Memory B cell (primary cell): Measurements from ENCODE around the gene ZFPM1.

ENCODE experiments used
- ATAC-seq: fragments of 150-1000 bp; cut with Tn5 transposase; 2 replicates; pipeline ENCODE4 v1.10.0; 2021; ENCODE audit warnings: low read depth, mild to moderate bottlenecking, moderate library complexity
- DNase-seq, 2 donors: peaks; one replicate each; pipeline ENCODE4 v3.0.0; 2022; ENCODE audit warnings: low spot score in 2 of 2
- H3K27ac Mint-ChIP-seq: one replicate; pipeline ENCODE4 v1.8.0; 2022; ENCODE audit warnings: mild to moderate bottlenecking, moderate library complexity, mixed read lengths
- H3K27me3 Mint-ChIP-seq: one replicate; pipeline ENCODE4 v1.8.0; 2022; ENCODE audit warnings: mixed read lengths
- H3K36me3 Mint-ChIP-seq: one replicate; pipeline ENCODE4 v1.8.0; 2022; ENCODE audit warnings: mild to moderate bottlenecking, mixed read lengths
- H3K4me1 Mint-ChIP-seq: one replicate; pipeline ENCODE4 v1.8.0; 2022; ENCODE audit warnings: mixed read lengths
- H3K4me3 Mint-ChIP-seq: one replicate; pipeline ENCODE4 v1.8.0; 2022; ENCODE audit warnings: mild to moderate bottlenecking, moderate library complexity, mixed read lengths
- H3K9me3 Mint-ChIP-seq: one replicate; pipeline ENCODE4 v1.8.0; 2022; ENCODE audit warnings: mixed read lengths

Gene ZFPM1

DNA sequence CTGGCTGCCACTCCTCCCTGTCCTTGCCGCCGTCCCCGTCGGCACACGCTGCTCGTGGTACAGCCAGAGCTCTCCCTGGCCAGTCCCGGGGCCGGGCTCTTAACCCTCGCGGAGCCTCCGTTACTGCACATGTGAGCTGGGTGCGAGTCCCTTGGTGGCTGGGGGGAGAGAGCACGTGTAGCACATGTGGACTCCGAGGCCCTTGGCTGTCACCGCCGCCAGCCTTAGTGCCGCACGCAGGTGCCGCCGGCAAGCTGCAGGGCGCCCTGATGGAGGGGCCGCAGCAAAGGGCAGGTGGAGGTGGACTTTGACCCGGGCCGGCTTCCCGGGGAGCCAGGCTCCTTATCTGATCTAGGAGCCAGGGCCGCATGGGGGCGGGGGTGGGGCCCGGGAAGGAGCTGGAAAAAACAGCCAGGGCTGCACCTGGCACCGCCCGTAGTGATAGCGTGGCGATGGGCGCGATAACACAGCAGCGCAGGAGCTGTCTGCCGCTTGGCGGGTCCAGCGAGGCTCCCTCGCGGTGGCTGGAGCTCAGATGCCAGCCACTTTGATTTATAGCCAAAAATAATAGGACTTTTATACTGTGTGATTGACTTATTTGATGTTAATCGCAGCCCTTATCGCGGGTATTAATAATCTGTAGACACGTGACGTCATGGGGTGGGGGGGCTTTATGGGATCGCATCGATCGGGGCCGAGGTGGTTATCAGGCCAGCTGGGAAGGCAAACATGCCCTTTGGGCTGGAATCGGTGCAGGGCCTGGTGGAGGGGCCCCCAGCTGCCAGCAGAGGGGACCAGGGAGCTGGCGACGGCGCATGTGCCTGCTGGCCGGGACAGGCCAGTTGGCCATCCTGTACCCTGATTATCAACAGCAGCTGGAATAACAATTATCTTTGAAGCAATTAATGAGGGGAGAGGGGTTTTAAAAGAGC is 35.1 kb downstream of the ZFPM1 start:
- peaks cover 7% of the 10 kb centered on the region for H3K4me1 Mint-ChIP-seq

DNA sequence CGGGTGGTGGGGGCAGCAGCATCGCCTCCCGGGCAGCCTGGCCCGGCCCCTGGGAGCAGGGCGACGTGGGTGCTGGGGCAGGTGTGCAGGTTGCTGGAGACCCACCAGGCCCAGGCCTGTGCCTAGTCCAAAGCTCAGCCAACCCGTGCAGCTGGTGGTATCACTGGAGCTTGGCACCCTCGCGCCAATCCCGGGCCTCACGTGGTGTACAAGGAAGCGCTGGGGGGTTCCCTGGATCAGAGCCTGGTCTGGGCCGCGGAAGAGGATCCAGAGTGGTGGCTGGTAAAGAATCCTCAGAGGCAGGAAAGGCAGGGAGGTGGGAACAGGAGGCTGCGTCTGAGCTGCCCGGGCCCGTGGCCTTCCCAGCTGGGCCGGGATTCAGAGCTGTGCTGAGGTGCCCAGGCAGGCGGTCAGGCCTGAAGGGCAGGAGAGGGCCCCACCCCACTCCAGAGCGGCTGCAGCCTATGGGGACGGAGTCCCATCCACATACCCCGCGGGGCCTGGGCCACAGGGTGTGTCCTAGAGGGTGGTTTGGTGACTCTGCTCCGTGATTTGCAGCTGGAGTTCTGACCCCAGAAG is 36.2 kb downstream of the ZFPM1 start:
- no peak overlapping the region for H3K27ac Mint-ChIP-seq
- peaks cover 3% of the 10 kb centered on the region for H3K36me3 Mint-ChIP-seq
- DNase-seq, result no peak
- no peak overlapping the region for H3K4me3 Mint-ChIP-seq
- H3K4me1 Mint-ChIP-seq, result peaks cover 3% of the 10 kb centered on the region
- no peak for ATAC-seq
- H3K9me3 Mint-ChIP-seq, result no peaks in the 10 kb centered on the region
- H3K27me3 Mint-ChIP-seq, result no peaks in the 10 kb centered on the region

More for the DNA sequence above, 35.1 kb downstream of the ZFPM1 start:
- Mint-ChIP-seq H3K9me3 (no peaks in the 10 kb centered on the region), H3K36me3 (peaks cover 3% of the 10 kb centered on the region), H3K27ac (no peak overlapping the region), H3K27me3 (no peaks in the 10 kb centered on the region), H3K4me3 (no peak overlapping the region)
- no peak for DNase-seq
- ATAC-seq, result no peak

DNA sequence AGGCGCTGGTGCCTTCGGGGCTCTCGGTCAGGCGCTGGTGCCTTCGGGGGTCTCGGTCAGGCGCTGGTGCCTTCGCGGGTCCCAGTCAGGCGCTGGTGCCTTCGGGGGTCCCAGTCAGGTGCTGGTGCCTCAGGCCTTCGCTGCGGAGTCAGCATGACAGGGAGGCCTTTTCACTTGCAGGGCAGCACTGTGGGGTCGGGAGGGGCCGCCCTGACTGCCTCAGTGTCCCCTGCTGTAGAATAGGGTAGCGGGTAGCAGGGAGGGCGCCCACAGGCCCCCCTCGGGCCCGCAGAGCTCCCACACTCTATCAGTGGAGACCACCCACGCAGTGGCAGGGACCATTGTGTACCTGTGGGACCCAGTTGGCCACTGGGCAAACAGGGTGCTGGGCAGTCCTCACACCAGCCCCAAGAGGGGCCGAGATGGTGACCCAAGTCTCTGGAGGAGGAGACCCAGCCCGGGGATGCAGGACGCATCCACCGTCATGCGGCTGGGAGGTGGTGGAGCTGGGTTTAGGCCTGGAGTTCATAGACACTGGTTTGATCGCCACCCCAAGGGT is 38.0 kb downstream of the ZFPM1 start:
- Mint-ChIP-seq H3K36me3 (peaks cover 3% of the 10 kb centered on the region), H3K9me3 (no peaks in the 10 kb centered on the region), H3K4me3 (no peak overlapping the region), H3K27me3 (no peaks in the 10 kb centered on the region), H3K27ac (no peak overlapping the region), H3K4me1 (peaks cover 3% of the 10 kb centered on the region)
- ATAC-seq, result no peak
- no peak for DNase-seq

DNA sequence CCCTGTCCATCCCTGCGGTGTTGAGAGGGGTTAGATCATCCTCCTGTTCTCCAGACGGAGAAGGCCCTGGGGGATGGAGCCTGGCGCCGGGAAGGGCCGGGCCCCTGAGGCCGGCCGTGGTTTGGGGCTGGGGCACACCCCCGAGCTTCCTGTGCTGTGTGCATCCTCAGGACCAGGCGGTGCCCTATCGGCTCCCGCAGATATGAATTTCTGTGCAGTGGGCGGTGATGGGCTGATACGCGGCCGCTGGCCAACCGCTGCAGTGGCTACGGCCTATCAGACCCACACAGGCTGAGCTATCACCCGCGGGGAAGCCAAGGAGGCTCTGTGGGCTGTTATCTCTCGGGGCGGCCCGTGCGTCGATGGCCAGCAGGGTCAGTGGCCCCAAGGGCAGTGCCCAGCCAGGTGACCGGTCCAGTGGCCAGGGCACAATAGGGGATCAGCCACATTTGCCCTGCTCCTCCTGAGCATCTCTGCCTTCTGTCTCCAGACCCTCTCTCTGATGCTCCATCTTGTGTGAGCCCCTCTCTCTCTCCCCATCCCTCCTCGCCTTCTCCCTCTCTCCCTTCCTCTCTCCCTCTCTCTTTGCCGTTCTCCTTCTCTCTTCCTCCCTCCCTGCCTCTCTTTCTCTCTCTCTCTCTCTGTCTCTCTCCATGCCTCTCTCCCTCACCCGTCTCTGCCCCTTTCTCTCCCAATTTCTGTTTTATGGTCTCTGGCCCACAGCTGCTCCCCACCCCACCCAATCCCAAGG is 38.7 kb downstream of the ZFPM1 start:
- Mint-ChIP-seq H3K27me3 (no peaks in the 10 kb centered on the region), H3K4me1 (peaks cover 3% of the 10 kb centered on the region), H3K4me3 (no peak overlapping the region), H3K9me3 (no peaks in the 10 kb centered on the region), H3K36me3 (peaks cover 3% of the 10 kb centered on the region), H3K27ac (no peak overlapping the region)
- no peak for DNase-seq
- ATAC-seq, result no peak

DNA sequence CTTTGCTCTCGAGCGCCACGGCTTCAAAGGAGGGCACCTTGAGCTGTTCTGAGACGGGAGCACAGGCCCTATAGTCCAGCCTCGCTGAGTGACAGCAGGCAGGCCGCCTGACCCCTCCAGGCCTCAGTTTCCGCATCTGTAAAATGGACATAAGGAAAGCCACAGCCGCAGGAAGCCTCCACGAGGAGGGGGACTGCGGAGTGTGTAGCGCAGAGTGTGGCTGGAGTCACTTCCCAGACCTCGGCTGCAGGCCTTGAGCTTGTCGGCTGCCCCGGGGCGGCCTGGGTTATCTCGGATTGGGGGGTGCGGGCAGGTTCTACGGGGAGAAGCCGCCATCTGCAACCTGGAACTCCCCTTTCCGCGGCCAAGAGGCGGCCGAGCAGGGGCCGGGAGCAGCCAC is 40.8 kb downstream of the ZFPM1 start:
- Mint-ChIP-seq H3K27me3 (no peaks in the 10 kb centered on the region), H3K9me3 (no peaks in the 10 kb centered on the region), H3K4me1 (peaks cover 3% of the 10 kb centered on the region), H3K27ac (no peak overlapping the region), H3K4me3 (no peak overlapping the region), H3K36me3 (peaks cover 3% of the 10 kb centered on the region)
- ATAC-seq (no peak), DNase-seq (no peak)

DNA sequence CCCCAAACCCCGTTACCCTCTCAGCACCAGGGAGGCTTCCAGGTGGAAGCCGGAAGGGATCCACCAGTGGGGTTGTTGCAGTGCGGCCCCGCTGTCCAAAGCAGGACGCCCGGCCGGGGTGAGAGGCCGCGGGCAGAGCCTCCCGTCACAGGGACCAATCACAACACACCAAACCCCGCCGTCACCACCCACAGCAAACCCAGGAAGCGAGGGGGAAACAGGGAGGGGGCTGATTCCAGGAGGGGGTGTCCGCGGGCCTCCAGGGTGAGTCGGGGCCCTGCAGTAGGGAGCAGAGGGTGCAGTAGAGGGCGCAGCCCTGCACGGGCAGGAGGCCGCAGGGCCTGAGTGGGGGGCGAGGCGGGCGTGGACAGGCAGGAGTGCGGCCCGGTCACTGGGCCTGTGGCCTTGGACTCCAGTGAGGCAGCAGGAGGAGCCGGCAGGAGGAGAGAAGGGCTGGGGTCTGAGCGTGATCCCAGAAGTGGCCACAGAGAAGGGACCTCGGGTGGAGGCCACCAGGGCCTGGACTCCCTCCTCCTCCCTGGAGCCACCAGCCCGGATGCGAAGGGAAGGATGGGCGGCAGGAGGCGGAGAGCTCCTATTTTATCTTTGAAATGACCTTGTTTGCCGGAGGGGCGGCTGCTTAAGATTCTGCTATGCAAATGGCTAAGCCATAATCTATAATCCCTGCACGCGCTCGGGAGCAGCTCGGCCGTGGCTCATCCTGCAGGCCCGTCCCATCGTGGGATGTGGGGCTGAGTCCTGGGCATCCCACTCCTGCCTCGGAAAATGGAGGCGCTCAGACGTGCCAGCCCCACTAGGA is 41.5 kb downstream of the ZFPM1 start:
- Mint-ChIP-seq H3K27me3 (no peaks in the 10 kb centered on the region), H3K36me3 (peaks cover 3% of the 10 kb centered on the region), H3K4me3 (no peak overlapping the region), H3K9me3 (no peaks in the 10 kb centered on the region), H3K27ac (no peak overlapping the region), H3K4me1 (peaks cover 6% of the 10 kb centered on the region)
- no peak for ATAC-seq
- DNase-seq, result no peak

DNA sequence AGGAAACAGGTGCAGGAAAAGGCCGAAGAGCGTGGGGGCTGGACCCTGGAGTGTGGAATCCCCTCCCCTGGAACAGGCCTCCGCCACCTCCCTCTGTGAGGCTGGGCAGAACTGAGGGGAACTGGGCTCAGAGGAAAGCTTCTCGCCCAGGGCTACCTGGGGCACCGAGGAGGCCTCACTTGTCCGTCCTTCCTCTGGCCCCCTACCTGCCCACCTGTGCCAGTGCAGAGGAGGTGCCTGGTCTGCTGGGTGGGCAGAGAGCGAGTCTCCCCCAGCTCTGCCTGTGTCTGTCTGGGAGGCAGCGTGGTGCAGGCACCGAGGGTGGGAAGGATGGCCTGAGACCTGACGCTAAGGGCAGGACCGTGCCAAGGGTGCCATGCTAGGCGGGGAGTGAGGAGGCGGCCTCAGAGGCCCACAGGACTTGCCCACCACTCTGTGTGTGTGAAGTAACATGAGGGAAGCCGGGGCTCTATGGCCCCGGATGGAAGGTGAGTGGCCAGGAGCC is 42.2 kb downstream of the ZFPM1 start:
- Mint-ChIP-seq H3K27ac (no peak overlapping the region), H3K36me3 (peaks cover 3% of the 10 kb centered on the region), H3K27me3 (no peaks in the 10 kb centered on the region), H3K9me3 (no peaks in the 10 kb centered on the region), H3K4me1 (peaks cover 6% of the 10 kb centered on the region), H3K4me3 (no peak overlapping the region)
- DNase-seq (no peak), ATAC-seq (no peak)

DNA sequence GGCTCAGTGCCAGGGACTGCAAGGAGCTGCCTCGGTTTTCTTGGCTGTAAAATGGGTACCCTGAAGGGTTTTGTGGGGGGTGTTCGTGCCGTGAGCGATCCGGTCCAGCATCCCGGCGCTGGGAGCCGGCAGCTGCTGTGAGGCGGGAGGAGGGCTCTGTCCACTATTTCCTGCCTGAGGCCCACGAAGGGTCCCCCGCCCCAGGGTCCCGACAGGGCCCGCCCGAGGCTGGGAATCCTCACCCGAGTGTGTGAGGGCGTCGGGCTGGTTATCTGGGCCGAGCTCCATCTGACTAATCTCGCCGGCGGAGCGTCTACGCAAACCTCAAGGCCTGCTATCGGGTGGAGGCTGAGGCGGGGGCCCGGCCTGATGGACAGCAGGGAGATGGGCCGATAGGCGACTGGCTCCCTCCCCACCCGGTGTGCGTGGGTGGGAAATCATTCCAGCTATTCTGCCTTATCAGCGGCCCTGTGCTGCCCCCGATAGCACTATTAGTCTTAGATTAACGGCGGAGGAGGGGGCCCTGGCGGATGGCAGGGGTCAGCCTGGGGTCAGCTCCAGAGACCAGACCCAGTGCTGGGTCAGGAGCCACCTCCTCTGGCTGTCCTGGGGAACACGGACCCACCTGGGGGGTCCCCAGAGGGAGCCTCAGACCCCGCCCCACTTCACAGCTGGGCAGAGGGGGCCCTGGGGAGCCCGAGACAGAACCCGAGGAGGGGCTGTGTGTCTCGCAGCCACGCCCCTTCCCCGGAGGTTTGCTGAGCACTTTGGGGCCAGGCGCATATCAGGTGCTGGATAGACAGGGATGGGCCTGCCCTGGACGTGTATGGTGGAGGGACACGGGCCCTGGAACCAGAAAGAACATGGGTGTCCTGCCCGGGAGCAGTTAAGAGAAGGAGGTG is 44.7 kb downstream of the ZFPM1 start:
- no peaks in the 10 kb centered on the region for H3K9me3 Mint-ChIP-seq
- no peak overlapping the region for H3K27ac Mint-ChIP-seq
- ATAC-seq (no peak), DNase-seq (no peak)
- peaks cover 3% of the 10 kb centered on the region for H3K4me1 Mint-ChIP-seq
- no peaks in the 10 kb centered on the region for H3K27me3 Mint-ChIP-seq
- H3K4me3 Mint-ChIP-seq, result no peak overlapping the region
- H3K36me3 Mint-ChIP-seq, result no peaks in the 10 kb centered on the region

DNA sequence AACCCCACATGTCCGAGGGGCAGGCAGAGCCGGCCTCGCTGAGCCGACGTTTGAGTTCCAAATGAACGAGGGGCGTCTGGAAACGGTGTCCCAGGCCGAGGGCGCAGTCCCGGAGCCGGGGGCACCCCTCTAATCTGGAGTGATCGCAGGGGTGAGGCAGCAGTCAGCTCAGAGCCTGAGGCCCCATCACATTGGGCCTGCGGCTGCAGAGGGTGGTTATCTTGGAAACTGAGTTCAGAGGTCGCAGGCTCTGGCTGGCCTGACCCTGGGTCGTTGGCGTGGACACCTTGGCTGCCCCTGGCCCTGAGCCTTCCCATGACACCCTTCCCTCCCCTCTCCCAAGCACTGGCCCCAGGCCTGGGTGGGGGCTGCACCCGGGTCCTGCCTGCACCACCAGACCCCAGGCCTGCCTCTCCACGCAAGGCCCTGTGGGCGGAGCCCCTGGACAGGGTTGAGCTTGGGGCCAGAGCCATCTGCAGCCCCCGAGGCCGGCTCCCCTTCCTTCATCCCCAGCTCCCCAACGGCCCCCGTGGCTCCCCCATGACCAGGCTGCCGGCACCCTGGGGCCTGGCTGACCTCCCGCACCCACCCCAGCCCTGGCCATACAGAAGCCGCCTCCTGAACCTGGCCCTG is 45.6 kb downstream of the ZFPM1 start:
- Mint-ChIP-seq H3K27ac (peak overlapping the region; percentile 60), H3K9me3 (no peaks in the 10 kb centered on the region), H3K4me1 (peaks cover 3% of the 10 kb centered on the region), H3K36me3 (no peaks in the 10 kb centered on the region), H3K4me3 (no peak overlapping the region), H3K27me3 (no peaks in the 10 kb centered on the region)
- ATAC-seq (no peak), DNase-seq (no peak)

DNA sequence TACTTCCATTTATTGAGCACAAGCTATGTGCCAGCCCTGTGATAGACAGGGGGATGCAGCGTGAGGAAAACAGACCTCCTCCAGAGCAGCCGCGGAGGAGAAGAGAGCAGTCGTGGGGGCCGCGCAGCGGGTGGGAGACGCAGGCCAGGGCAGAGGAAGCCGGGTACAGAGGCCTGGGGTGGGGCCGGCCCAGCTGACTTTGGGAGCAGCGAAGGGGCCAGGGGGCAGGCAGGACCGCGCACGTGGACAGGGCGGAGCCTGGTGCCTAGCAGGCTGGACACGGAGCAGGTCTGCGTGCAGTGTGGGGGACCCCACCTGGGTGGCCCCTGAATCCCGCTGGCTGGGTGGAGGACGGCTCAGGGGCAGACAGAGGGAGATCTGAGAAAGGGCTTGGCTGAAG is 46.2 kb downstream of the ZFPM1 start:
- H3K36me3 Mint-ChIP-seq, result no peaks in the 10 kb centered on the region
- H3K4me3 Mint-ChIP-seq, result no peak overlapping the region
- ATAC-seq, result no peak
- no peaks in the 10 kb centered on the region for H3K27me3 Mint-ChIP-seq
- peaks cover 3% of the 10 kb centered on the region for H3K4me1 Mint-ChIP-seq
- no peak for DNase-seq
- no peaks in the 10 kb centered on the region for H3K9me3 Mint-ChIP-seq
- peak overlapping the region; percentile 60 for H3K27ac Mint-ChIP-seq

DNA sequence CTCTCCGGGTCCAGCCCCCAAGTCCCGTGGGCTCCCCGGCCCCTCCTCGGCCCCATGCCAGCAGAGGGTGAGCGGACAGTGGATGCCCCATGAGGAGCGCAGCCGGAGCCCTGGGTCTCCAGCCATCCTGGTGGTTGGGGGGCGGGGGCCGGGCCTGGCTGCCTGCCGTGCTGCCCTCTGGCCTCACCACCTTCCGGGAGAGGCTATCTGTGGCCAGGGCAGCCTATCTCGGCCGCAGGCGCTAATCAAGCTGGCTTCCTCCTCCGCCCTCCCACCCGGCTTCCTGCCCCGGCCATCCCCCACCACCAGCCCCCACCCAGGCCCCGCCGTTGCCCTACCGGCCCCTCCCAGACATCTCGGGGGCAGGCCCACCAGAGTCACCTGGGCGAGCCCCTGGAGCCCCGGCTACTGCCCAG is 46.8 kb downstream of the ZFPM1 start:
- no peak overlapping the region for H3K27ac Mint-ChIP-seq
- H3K9me3 Mint-ChIP-seq, result no peaks in the 10 kb centered on the region
- ATAC-seq (no peak), DNase-seq (no peak)
- no peaks in the 10 kb centered on the region for H3K27me3 Mint-ChIP-seq
- H3K4me1 Mint-ChIP-seq, result peaks cover 3% of the 10 kb centered on the region
- H3K4me3 Mint-ChIP-seq, result no peak overlapping the region
- no peaks in the 10 kb centered on the region for H3K36me3 Mint-ChIP-seq

DNA sequence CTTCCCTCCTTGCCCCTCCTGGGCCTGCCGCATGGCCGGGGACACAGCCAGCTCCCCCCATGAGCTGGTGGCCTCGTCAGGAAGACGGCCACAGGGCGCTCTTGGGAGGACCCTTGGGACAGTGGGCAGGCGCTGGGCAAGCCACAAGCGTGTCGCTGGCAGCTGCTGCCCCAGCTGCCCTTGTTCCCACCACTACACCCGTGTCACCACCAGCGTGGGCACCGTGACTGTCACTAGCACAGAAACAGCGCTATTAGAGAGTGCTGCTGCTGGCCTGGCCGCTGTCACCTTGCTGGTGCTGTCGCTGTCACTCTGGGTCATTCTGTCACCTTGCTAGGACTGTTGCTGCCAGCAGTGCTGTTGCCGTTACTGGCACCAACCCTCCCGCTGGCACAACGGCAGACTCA is 47.2 kb downstream of the ZFPM1 start:
- DNase-seq (no peak), ATAC-seq (no peak)
- Mint-ChIP-seq H3K36me3 (no peaks in the 10 kb centered on the region), H3K27ac (no peak overlapping the region), H3K4me1 (peaks cover 4% of the 10 kb centered on the region), H3K27me3 (no peaks in the 10 kb centered on the region), H3K4me3 (no peak overlapping the region), H3K9me3 (no peaks in the 10 kb centered on the region)
